T-helper 2 cell (primary cell): ENCODE measurements around the gene SKA2.
"Not testable (repeated sequence)": the region's sequence is repeated elsewhere in the genome, so short reads cannot be mapped to it uniquely, and the experiment has no call there.

Source experiments
- DNase-seq, 5 experiments: peaks; one replicate each; pipeline versions ENCODE4 v3.0.0 to v3.0.0-alpha.2; 2012 to 2022
- total RNA-seq, 2 donors: gene quantifications; one replicate each; lab custom pipeline; 2026; lab: John Stamatoyannopoulos, UW

The SKA2 gene
- 16.5 to 27.7 reads per million in 2 donors for total RNA-seq

- peak in 4 of 5 experiments; percentile 85 to 100 (median 94) for DNase-seq
Measured at GRCh38 chr17:59154721-59155438, at the start of gene SKA2. Gene SKA2 (minus strand): TSS chr17:59155186. CDS start chr17:59155163, 23 bp downstream.

GRCh38 chr17:59202320-59202719 lies 47.3 kb upstream of the SKA2 start:
- DNase-seq: no peak

- no peak for DNase-seq
Measured at GRCh38 chr17:59199398-59199797, 44.4 kb upstream of the SKA2 start.

GRCh38 chr17:59193336-59193862 lies 38.4 kb upstream of the SKA2 start:
- DNase-seq: no peak

- no peak for DNase-seq
Measured at GRCh38 chr17:59190806-59191205, 35.8 kb upstream of the SKA2 start.

GRCh38 chr17:59186850-59187249 lies 31.9 kb upstream of the SKA2 start:
- DNase-seq: no peak

GRCh38 chr17:59185997-59186396 lies 31.0 kb upstream of the SKA2 start:
- DNase-seq: no peak

GRCh38 chr17:59181481-59181880 lies 26.5 kb upstream of the SKA2 start:
- no peak for DNase-seq

GRCh38 chr17:59180626-59181025 lies 25.6 kb upstream of the SKA2 start:
- no peak for DNase-seq

GRCh38 chr17:59179601-59180000 lies 24.6 kb upstream of the SKA2 start:
- DNase-seq: not testable (repeated sequence)

GRCh38 chr17:59178266-59178985 lies 23.4 kb upstream of the SKA2 start:
- no peak for DNase-seq

- no peak for DNase-seq
Measured at GRCh38 chr17:59175076-59175475, 20.1 kb upstream of the SKA2 start.

- DNase-seq: no peak
Measured at GRCh38 chr17:59174671-59175070, 19.7 kb upstream of the SKA2 start.

- no peak for DNase-seq
Measured at GRCh38 chr17:59172436-59173004, 17.5 kb upstream of the SKA2 start.

- peak in 1 of 5 experiments; percentile 47 for DNase-seq
Measured at GRCh38 chr17:59167571-59168001, 12.6 kb upstream of the SKA2 start.

- peak in 3 of 5 experiments; percentile 19 to 80 (median 26) for DNase-seq
Measured at GRCh38 chr17:59165933-59166342, 11.0 kb upstream of the SKA2 start.

- no peak for DNase-seq
Measured at GRCh38 chr17:59161477-59161876, 6.5 kb upstream of the SKA2 start.

- DNase-seq: peak in 1 of 5 experiments; percentile 77
Measured at GRCh38 chr17:59160157-59161025, 5.4 kb upstream of the SKA2 start.

- DNase-seq: peak in 4 of 5 experiments; percentile 67 to 98 (median 88)
Measured at GRCh38 chr17:59155439-59156177, 622 bp upstream of the SKA2 start, which contains the start of gene PRR11. Gene PRR11 (plus strand): TSS chr17:59155746. CDS start chr17:59169753, 14,007 bp downstream.

GRCh38 chr17:59154292-59154720 lies 680 bp downstream of the SKA2 start:
- peak; percentile 9 to 58 (median 13) for DNase-seq

- no peak for DNase-seq
Measured at GRCh38 chr17:59152925-59153324, 2.1 kb downstream of the SKA2 start.
